Measurements from ENCODE around the gene SOX12.

DNA sequence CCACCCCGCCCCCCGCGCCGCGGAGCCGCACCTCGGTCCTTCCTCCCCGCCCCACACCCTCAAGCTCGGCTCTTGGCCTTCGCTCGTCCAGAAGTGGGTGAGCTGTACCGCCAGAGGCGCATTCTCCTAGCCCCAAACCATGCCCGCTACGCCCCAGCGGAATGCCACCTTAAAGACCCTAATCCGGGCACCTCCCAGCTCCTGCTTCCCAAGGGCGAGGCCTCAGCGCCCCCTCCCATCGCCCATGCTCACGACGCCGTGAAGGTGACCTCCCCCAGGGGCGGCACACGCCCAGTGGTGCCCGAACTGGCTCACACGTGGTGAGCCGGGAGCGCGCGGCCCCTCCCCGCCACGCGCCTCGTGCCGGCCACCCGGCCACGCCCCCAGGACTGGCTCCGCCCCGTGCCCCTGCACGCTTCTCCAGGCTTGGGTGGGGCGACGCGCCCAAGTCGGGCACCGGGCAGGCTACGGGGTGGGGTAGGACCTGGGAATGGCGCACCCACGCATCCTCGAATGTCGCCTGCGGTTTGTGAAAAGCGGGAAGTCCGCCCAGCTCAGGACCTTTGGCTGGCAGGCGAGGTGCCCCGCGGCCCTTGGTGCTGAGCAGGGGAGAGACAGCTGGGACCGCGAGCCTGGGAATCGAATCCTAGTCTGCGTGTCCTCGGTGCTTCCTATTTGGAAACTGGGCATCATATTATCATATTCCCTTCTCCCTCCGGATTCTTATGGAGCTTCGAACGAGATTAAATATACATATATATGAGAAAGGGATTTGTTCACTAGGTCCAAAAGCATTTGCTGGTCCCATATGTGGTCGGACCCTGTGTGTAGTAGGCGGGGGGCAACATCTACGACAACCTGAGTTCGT, 941 bp upstream of the SOX12 start:
- TF ChIP-seq, protein P1, sequence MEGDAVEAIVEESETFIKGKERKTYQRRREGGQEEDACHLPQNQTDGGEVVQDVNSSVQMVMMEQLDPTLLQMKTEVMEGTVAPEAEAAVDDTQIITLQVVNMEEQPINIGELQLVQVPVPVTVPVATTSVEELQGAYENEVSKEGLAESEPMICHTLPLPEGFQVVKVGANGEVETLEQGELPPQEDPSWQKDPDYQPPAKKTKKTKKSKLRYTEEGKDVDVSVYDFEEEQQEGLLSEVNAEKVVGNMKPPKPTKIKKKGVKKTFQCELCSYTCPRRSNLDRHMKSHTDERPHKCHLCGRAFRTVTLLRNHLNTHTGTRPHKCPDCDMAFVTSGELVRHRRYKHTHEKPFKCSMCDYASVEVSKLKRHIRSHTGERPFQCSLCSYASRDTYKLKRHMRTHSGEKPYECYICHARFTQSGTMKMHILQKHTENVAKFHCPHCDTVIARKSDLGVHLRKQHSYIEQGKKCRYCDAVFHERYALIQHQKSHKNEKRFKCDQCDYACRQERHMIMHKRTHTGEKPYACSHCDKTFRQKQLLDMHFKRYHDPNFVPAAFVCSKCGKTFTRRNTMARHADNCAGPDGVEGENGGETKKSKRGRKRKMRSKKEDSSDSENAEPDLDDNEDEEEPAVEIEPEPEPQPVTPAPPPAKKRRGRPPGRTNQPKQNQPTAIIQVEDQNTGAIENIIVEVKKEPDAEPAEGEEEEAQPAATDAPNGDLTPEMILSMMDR (IDR thresholded peaks at IDR 0.05), result peak in 5 of 12 donors; percentile 20 to 44 (median 26)
- peak in 1 of 2 donors; percentile 77 for TF ChIP-seq POLR2A (IDR thresholded peaks at IDR 0.05)

Measured in heart left ventricle (tissue), 13 donors.